Prostate gland (tissue), 2 donors: ENCODE data around the gene MRPL33. TPM values are rescaled to one million over a fixed set of nuclear protein-coding genes. Genes with fewer than 3 reads are reported as not detected.

Experiments
- DNase-seq: peaks from one replicate; pipeline ENCODE4 v3.0.0-alpha.2; 2019; ENCODE audit warnings: low spot score
- H3K27ac ChIP-seq, 2 donors: fragments of 200-600 bp; sonication (generic); 2 replicates each; pipeline ENCODE4 v1.5.1; 2017 to 2019
- H3K27me3 ChIP-seq: fragments of 200-600 bp; sonication (generic); replicated peaks from 2 replicates; pipeline ENCODE4 v1.5.1; 2019; ENCODE audit not compliant: insufficient read depth
- H3K36me3 ChIP-seq, 2 donors: fragments of 200-600 bp; sonication (generic); 1 replicate in 1 of 2; 2 replicates in 1 of 2; pipeline versions ENCODE4 v1.5.1 to v1.8.1; 2017 to 2019
- H3K4me1 ChIP-seq: fragments of 200-600 bp; sonication (generic); replicated peaks from 2 replicates; pipeline ENCODE4 v1.5.1; 2019
- H3K4me3 ChIP-seq, 2 donors: fragments of 200-600 bp; sonication (generic); 2 replicates each; pipeline ENCODE4 v1.5.1; 2017 to 2019
- H3K9me3 ChIP-seq: fragments of 200-600 bp; sonication (generic); 2 replicates; pipeline ENCODE4 v1.5.1; 2017
- CTCF ChIP-seq, 4 experiments: fragments of 200-600 bp in 2 of 4; fragments of 450-650 bp in 2 of 4; sonication (generic) in 2 of 4; IDR thresholded peaks; 1 replicate in 3 of 4; 2 replicates in 1 of 4; pipeline ENCODE4 v1.5.1; 2016 to 2019; ENCODE audit warnings: antibody characterized with exemption in 4 of 4, mild to moderate bottlenecking in 2 of 4, moderate library complexity in 2 of 4
- POLR2A ChIP-seq: fragments of 450-650 bp; IDR thresholded peaks from one replicate; pipeline ENCODE4 v1.6.1; 2016; ENCODE audit warnings: antibody characterized with exemption, mild to moderate bottlenecking
- POLR2AphosphoS5 ChIP-seq: sonication (generic); formaldehyde crosslinking; IDR thresholded peaks from one replicate; pipeline ENCODE4 v1.6.1; 2017; ENCODE audit warnings: antibody characterized with exemption
- WGBS: methylation state at CpG from one replicate; pipeline ENCODE4 v1.1.5; 2018; 5-methylcytosine and 5-hydroxymethylcytosine counted together
- intact Hi-C: fragments of 100-400 bp; cut with DNase I; formaldehyde crosslinking; loops from one replicate; pipeline ENCODE4 v1.14.2; 2022
- total RNA-seq, 2 donors: library from RNA; depleted of rRNA; stranded (reverse); fragments of >200 nt; gene quantifications; one replicate each; pipeline ENCODE4 v1.1.0, GENCODE V29; 2016

MRPL33 gene
- total RNA-seq, 2 donors from 2014 or later: 140 to 186 TPM

- WGBS: 32% methylated on average over 1 of the region's 1 CpG
- Histone ChIP-seq H3K36me3 (no peaks in the 10 kb centered on the region), H3K4me1 (peaks cover 3% of the 10 kb centered on the region), H3K4me3 (no peak overlapping the region), H3K27me3 (no peaks in the 10 kb centered on the region), H3K27ac (no peak overlapping the region), H3K9me3 (no peaks in the 10 kb centered on the region)
- no peak for TF ChIP-seq CTCF (IDR thresholded peaks at IDR 0.05)
- TF ChIP-seq POLR2AphosphoS5: no peak
- TF ChIP-seq POLR2A: no peak
- DNase-seq: no peak
- intact Hi-C loops: loop anchor here (10.0 kb wide), 1 partner anchor 566 kb away; the partner anchor contains the start of gene FOSL2
Measured at GRCh38 chr2:27828305-27828704, 56.8 kb downstream of the MRPL33 start.

Other genes with a start within 250 kb of the MRPL33 start
- 10 to 100 TPM; 31.4 to 55.6 TPM for gene ZNF512, start 188.7 kb upstream of the MRPL33 start, total RNA-seq
- 1 to 10 TPM; 6.2 to 8.3 TPM for gene CCDC121, start 142.7 kb upstream of the MRPL33 start, total RNA-seq
- gene GPN1, start 142.7 kb upstream of the MRPL33 start, total RNA-seq: 10 to 100 TPM; 27.7 to 34.5 TPM
- gene SUPT7L, start 108.1 kb upstream of the MRPL33 start, total RNA-seq: 10 to 100 TPM; 18.6 to 34.2 TPM
- gene SLC4A1AP, start 107.8 kb upstream of the MRPL33 start, total RNA-seq: 10 to 100 TPM; 19.8 to 37.9 TPM
- 1 to 10 TPM; 1.6 to 1.8 TPM for gene RBKS, start 118.7 kb downstream of the MRPL33 start, total RNA-seq
- gene BABAM2, start 119.0 kb downstream of the MRPL33 start, total RNA-seq: 10 to 100 TPM; 35.8 to 37.3 TPM